A673 (cell line): Measurements from ENCODE around the gene CCDC73. TPM values are rescaled to one million over a fixed set of nuclear protein-coding genes. Genes with fewer than 3 reads are reported as not detected.

Experiments
- BruUV-seq: library from RNA; stranded (reverse); fragments of 400-500 nt; replicated peaks from 2 replicates; lab custom pipeline; 2021; lab: Mats Ljungman, UMichigan
- CTCF ChIA-PET: fragments of 300-600 bp; sonication (Branson Sonifier 250); formaldehyde crosslinking; loops from one replicate; lab custom pipeline; 2022; ENCODE audit warnings: antibody characterized with exemption; lab: Charles Lee
- POLR2A ChIA-PET: fragments of 300-600 bp; sonication (Branson Sonifier 250); formaldehyde crosslinking; loops from one replicate; lab custom pipeline; 2022; ENCODE audit warnings: antibody characterized with exemption; ENCODE audit not compliant: low non-redundant PET; lab: Charles Lee
- DNase-seq: peaks from one replicate; pipeline ENCODE4 v3.0.0-alpha.2; 2015; ENCODE audit warnings: low spot score
- H3K27ac ChIP-seq: fragments of 200-600 bp; sonication (generic); 2 replicates; pipeline ENCODE4 v1.5.1; 2016; ENCODE audit warnings: mixed run types, low read depth, mild to moderate bottlenecking, mixed read lengths, antibody characterized with exemption, low read length; ENCODE audit not compliant: poor library complexity, severe bottlenecking
- H3K27me3 ChIP-seq: fragments of 200-600 bp; sonication (generic); replicated peaks from 2 replicates; pipeline ENCODE4 v1.6.1; 2017; ENCODE audit warnings: mixed run types, low read depth, mild to moderate bottlenecking, mixed read lengths, antibody characterized with exemption, low read length; ENCODE audit not compliant: insufficient read depth, poor library complexity
- H3K36me3 ChIP-seq: fragments of 200-600 bp; sonication (generic); 2 replicates; pipeline ENCODE4 v1.6.1; 2016; ENCODE audit warnings: mixed run types, mild to moderate bottlenecking, mixed read lengths, antibody characterized with exemption, low read length; ENCODE audit not compliant: insufficient read depth, poor library complexity, severe bottlenecking
- H3K4me1 ChIP-seq: fragments of 200-600 bp; sonication (generic); 2 replicates; pipeline ENCODE4 v1.6.1; 2017; ENCODE audit warnings: mixed run types, mild to moderate bottlenecking, mixed read lengths, antibody characterized with exemption, low read length; ENCODE audit not compliant: insufficient read depth, poor library complexity, severe bottlenecking
- H3K4me3 ChIP-seq: fragments of 200-600 bp; sonication (generic); 2 replicates; pipeline ENCODE4 v1.5.1; 2016; ENCODE audit warnings: low read depth, mixed run types, mild to moderate bottlenecking, mixed read lengths, low read length; ENCODE audit not compliant: poor library complexity, severe bottlenecking
- H3K9me3 ChIP-seq: fragments of 200-600 bp; sonication (generic); 2 replicates; pipeline ENCODE4 v1.6.1; 2016; ENCODE audit warnings: mixed run types, low read depth, mild to moderate bottlenecking, mixed read lengths, antibody characterized with exemption, low read length; ENCODE audit not compliant: poor library complexity, severe bottlenecking
- EZH2 ChIP-seq: fragments of 200-600 bp; sonication (generic); IDR thresholded peaks from 2 replicates; pipeline ENCODE4 v1.6.1; 2017; ENCODE audit warnings: borderline replicate concordance, low read depth, mild to moderate bottlenecking, mixed read lengths, antibody characterized with exemption, low read length; ENCODE audit not compliant: poor library complexity, severe bottlenecking
- intact Hi-C: fragments of 100-400 bp; cut with micrococcal nuclease; formaldehyde crosslinking; loops from one replicate; pipeline ENCODE4 v1.10.0; 2022; ENCODE audit not compliant: unreplicated experiment
- total RNA-seq: library from RNA; stranded (reverse); gene quantifications from 2 replicates; pipeline ENCODE4 v1.2.3, GENCODE V29; 2021
- TF ChIP-seq, protein P1 (sequence below): fragments of 300-800, 200-600 bp; sonication (generic); conservative IDR thresholded peaks from 2 replicates; pipeline ENCODE4 v1.5.1; 2017; ENCODE audit warnings: low read depth, mild to moderate bottlenecking, antibody characterized with exemption, low read length, moderate library complexity, mixed read lengths

The CCDC73 gene
- total RNA-seq, 1 experiment from 2014 or later = not detected

DNA sequence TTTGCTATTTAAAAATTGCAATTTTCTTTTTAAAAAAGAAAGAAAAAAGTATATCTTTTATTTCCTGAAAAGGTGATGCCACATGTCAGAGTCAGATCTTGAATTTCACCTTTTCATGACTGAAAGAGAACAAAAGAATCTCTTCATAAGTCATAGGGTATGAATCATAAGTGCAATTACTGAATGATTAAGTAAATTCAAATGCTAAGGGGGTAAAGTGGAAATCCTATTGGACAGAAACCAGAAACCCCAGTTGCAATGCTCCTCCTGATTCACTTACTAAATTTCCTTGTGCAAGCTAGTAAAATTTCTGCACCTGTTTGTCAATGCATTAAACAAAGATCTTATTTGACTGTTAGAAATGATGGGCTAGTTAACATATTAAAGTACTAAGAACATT lies 27.1 kb upstream of the CCDC73 start:
- Histone ChIP-seq H3K27me3 (no peaks in the 10 kb centered on the region), H3K9me3 (no peaks in the 10 kb centered on the region), H3K4me1 (peaks cover 8% of the 10 kb centered on the region), H3K36me3 (no peaks in the 10 kb centered on the region), H3K27ac (no peak overlapping the region), H3K4me3 (no peak overlapping the region)
- TF ChIP-seq EZH2 = no peak
- TF ChIP-seq, protein P1, sequence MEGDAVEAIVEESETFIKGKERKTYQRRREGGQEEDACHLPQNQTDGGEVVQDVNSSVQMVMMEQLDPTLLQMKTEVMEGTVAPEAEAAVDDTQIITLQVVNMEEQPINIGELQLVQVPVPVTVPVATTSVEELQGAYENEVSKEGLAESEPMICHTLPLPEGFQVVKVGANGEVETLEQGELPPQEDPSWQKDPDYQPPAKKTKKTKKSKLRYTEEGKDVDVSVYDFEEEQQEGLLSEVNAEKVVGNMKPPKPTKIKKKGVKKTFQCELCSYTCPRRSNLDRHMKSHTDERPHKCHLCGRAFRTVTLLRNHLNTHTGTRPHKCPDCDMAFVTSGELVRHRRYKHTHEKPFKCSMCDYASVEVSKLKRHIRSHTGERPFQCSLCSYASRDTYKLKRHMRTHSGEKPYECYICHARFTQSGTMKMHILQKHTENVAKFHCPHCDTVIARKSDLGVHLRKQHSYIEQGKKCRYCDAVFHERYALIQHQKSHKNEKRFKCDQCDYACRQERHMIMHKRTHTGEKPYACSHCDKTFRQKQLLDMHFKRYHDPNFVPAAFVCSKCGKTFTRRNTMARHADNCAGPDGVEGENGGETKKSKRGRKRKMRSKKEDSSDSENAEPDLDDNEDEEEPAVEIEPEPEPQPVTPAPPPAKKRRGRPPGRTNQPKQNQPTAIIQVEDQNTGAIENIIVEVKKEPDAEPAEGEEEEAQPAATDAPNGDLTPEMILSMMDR = no peak
- BruUV-seq = no TSS peak
- DNase-seq = peak; percentile 48
- ChIA-PET POLR2A (interaction anchor here (0.6 kb wide), 1 partner anchor 8 kb away, joined by 3 read pairs; the partner anchor contains the start of gene PRRG4), CTCF (no interaction called here)
- intact Hi-C loops = no loop called here

DNA sequence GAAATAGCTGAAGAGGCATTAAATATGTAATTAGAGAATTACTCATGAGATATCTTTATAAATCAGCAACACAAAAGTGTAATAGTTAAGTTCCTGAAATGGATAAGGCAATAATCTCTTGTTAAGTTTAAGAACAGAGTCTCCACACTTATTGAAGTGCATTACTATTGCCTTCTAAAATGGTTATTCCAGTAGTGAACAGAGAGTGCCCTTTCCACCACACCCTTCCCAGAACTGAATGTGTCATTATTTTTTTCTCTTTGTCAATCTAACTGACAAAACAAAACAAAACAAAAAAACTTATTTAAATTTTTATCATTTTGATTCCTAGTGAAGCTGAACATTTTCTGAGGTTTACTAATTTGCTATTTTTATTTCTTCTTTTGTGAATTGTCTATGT lies 26.0 kb upstream of the CCDC73 start:
- intact Hi-C loops = no loop called here
- Histone ChIP-seq H3K27ac (no peak overlapping the region), H3K27me3 (no peaks in the 10 kb centered on the region), H3K9me3 (no peaks in the 10 kb centered on the region), H3K4me1 (peaks cover 8% of the 10 kb centered on the region), H3K4me3 (no peak overlapping the region), H3K36me3 (no peaks in the 10 kb centered on the region)
- POLR2A ChIA-PET = no interaction called here
- no peak for TF ChIP-seq EZH2
- CTCF ChIA-PET = no interaction called here
- DNase-seq = no peak
- BruUV-seq = no TSS peak

DNA sequence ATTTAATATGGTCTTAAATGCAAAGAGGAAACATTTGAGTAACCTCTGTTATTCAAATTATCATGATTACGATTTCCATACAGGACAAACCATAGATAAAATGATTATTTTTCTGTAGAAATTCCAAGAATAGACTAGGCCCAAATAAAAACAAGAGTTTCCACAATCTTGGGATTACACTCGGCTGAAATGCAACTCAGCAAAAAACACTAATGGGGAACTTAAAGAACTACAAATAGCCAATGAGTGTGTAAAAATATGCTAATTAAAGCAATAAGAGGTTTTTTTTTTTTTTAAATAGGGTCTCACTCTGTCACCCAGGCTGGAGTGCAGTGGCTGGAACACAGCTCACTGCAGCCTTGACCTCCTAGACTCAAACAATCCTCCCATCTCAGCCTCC lies 24.7 kb upstream of the CCDC73 start:
- no peaks in the 10 kb centered on the region for H3K36me3 ChIP-seq
- no TSS peak for BruUV-seq
- TF ChIP-seq EZH2 = no peak
- TF ChIP-seq, protein P1 = no peak
- peaks cover 8% of the 10 kb centered on the region for H3K4me1 ChIP-seq
- H3K27me3 ChIP-seq = no peaks in the 10 kb centered on the region
- POLR2A ChIA-PET = interaction anchor here (0.7 kb wide), 1 partner anchor 249 kb away, joined by 5 read pairs; no protein-coding TSS in a partner anchor
- no peaks in the 10 kb centered on the region for H3K9me3 ChIP-seq
- CTCF ChIA-PET = no interaction called here
- DNase-seq = no peak
- no peak overlapping the region for H3K4me3 ChIP-seq
- intact Hi-C loops = no loop called here
- no peak overlapping the region for H3K27ac ChIP-seq

DNA sequence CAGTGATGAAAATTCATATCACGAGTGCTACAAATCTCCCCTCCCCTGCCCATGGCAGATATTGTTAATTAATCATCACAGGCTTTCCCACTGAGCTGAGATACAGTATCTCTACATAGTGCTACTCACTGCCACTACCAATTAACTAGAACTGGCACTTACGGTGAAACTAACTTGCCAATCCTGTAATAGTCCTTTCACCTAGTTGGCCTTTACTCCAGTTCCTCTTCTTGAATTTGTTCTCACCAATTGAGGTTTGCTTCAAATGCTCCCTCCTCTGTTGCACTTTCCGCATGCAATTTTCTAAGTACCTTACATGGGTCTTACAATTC lies 23.4 kb upstream of the CCDC73 start:
- TF ChIP-seq EZH2 = no peak
- TF ChIP-seq, protein P1 = no peak
- no peaks in the 10 kb centered on the region for H3K9me3 ChIP-seq
- ChIA-PET POLR2A (no interaction called here), CTCF (no interaction called here)
- intact Hi-C loops = no loop called here
- no TSS peak for BruUV-seq
- no peak for DNase-seq
- H3K4me3 ChIP-seq = no peak overlapping the region
- H3K4me1 ChIP-seq = peaks cover 8% of the 10 kb centered on the region
- H3K27ac ChIP-seq = no peak overlapping the region
- no peaks in the 10 kb centered on the region for H3K27me3 ChIP-seq
- no peaks in the 10 kb centered on the region for H3K36me3 ChIP-seq
